ENCODE data around the gene SIRT3.
"Not testable (repeated sequence)": the region's sequence is repeated elsewhere in the genome, so short reads cannot be mapped to it uniquely, and the experiment has no call there.

SIRT3 gene

GRCh38 chr11:270451-271318 is 34.5 kb upstream of the SIRT3 start:
- DNase-seq = no peak

GRCh38 chr11:269146-269890 is 33.2 kb upstream of the SIRT3 start:
- no peak for DNase-seq

- not testable (repeated sequence) for DNase-seq
These were observed 32.6 kb upstream of the SIRT3 start for GRCh38 chr11:268716-269145.

- no peak for DNase-seq
These were observed 31.4 kb upstream of the SIRT3 start for GRCh38 chr11:267491-267994.

GRCh38 chr11:266676-267439 is 30.7 kb upstream of the SIRT3 start:
- DNase-seq = no peak

GRCh38 chr11:261624-262023 is 25.5 kb upstream of the SIRT3 start:
- no peak for DNase-seq

- no peak for DNase-seq
These were observed 23.3 kb upstream of the SIRT3 start for GRCh38 chr11:259413-259812.

- DNase-seq = peak in 1 of 2 experiments; percentile 39
These were observed 21.8 kb upstream of the SIRT3 start for GRCh38 chr11:257766-258493.

- no peak for DNase-seq
These were observed 21.0 kb upstream of the SIRT3 start for GRCh38 chr11:256952-257737.

GRCh38 chr11:255816-256215 is 19.7 kb upstream of the SIRT3 start:
- no peak for DNase-seq

GRCh38 chr11:255176-255575 is 19.0 kb upstream of the SIRT3 start:
- DNase-seq = no peak

GRCh38 chr11:253886-254270 is 17.7 kb upstream of the SIRT3 start:
- DNase-seq = no peak

- no peak for DNase-seq
These were observed 17.2 kb upstream of the SIRT3 start for GRCh38 chr11:253160-253885.

- DNase-seq = no peak
These were observed 16.5 kb upstream of the SIRT3 start for GRCh38 chr11:252666-253065.

GRCh38 chr11:251550-251949 is 15.4 kb upstream of the SIRT3 start:
- DNase-seq = no peak

- peak; percentile 19 to 71 for DNase-seq
These were observed 14.7 kb upstream of the SIRT3 start for GRCh38 chr11:250740-251299.

GRCh38 chr11:250274-250673 is 14.1 kb upstream of the SIRT3 start:
- no peak for DNase-seq

GRCh38 chr11:249062-249461 is 12.9 kb upstream of the SIRT3 start:
- DNase-seq = no peak

GRCh38 chr11:244376-244775 is 8.2 kb upstream of the SIRT3 start:
- DNase-seq = no peak

- DNase-seq = no peak
These were observed 5.5 kb upstream of the SIRT3 start for GRCh38 chr11:241634-242033.

- no peak for DNase-seq
These were observed 4.2 kb upstream of the SIRT3 start for GRCh38 chr11:240315-240714.

All from NCI-H526 (cell line).